DND-41 (cell line): ENCODE measurements around the gene SLFNL1.

Experiments
- ATAC-seq: fragments of 200-7000 bp; cut with Tn5 transposase; 3 replicates; pipeline ENCODE4 v1.9.1; 2021; ENCODE audit warnings: low read depth; ENCODE audit not compliant: insufficient read depth
- DNase-seq: peaks from one replicate; pipeline ENCODE4 v3.0.0-alpha.2; 2020
- H2AFZ ChIP-seq: 2 replicates; pipeline ENCODE4 v1.6.0; 2012; ENCODE audit warnings: low read depth, low read length
- H3K27ac ChIP-seq: 2 replicates; pipeline ENCODE4 v1.5.1; 2012; ENCODE audit warnings: low read length, inconsistent platforms
- H3K27me3 ChIP-seq: fragments of 200-600 bp; sonication (generic); 2 replicates; pipeline ENCODE4 v1.6.0; 2012; ENCODE audit warnings: low read length, mild to moderate bottlenecking, inconsistent platforms; ENCODE audit not compliant: insufficient read depth, poor library complexity
- H3K36me3 ChIP-seq: 2 replicates; pipeline ENCODE4 v1.5.1; 2012; ENCODE audit warnings: low read length, inconsistent platforms; ENCODE audit not compliant: insufficient read depth
- H3K4me1 ChIP-seq: 2 replicates; pipeline ENCODE4 v1.5.1; 2012; ENCODE audit warnings: mild to moderate bottlenecking, low read length; ENCODE audit not compliant: insufficient read depth
- H3K4me2 ChIP-seq: 2 replicates; pipeline ENCODE4 v1.6.0; 2012; ENCODE audit warnings: mild to moderate bottlenecking, moderate library complexity, low read length, inconsistent platforms; ENCODE audit not compliant: insufficient read depth
- H3K4me3 ChIP-seq, 2 experiments: fragments of 200-600 bp in 1 of 2; shearing (Covaris generic) in 1 of 2; 2 replicates each; pipeline ENCODE4 v1.5.1; 2012 to 2016; ENCODE audit warnings: inconsistent platforms in 2 of 2, low read length in 2 of 2, mild to moderate bottlenecking in 2 of 2, low read depth in 1 of 2, moderate library complexity in 1 of 2
- H3K79me2 ChIP-seq: 2 replicates; pipeline ENCODE4 v1.6.0; 2012; ENCODE audit warnings: low read length, inconsistent platforms; ENCODE audit not compliant: insufficient read depth
- H3K9ac ChIP-seq: 2 replicates; pipeline ENCODE4 v1.6.0; 2012; ENCODE audit warnings: low read depth, mild to moderate bottlenecking, inconsistent platforms, low read length, moderate library complexity
- H3K9me3 ChIP-seq: 2 replicates; pipeline ENCODE4 v1.5.1; 2012; ENCODE audit warnings: low read length, moderate library complexity, mild to moderate bottlenecking, inconsistent platforms; ENCODE audit not compliant: insufficient read depth, severe bottlenecking
- H4K20me1 ChIP-seq: 2 replicates; pipeline ENCODE4 v1.6.0; 2012; ENCODE audit warnings: low read length; ENCODE audit not compliant: insufficient read depth
- EZH2 ChIP-seq: IDR thresholded peaks from 3 replicates; pipeline ENCODE4 v1.6.1; 2012; ENCODE audit warnings: borderline replicate concordance, low read depth, mild to moderate bottlenecking, moderate library complexity, low read length, inconsistent platforms; ENCODE audit not compliant: severe bottlenecking
- TF ChIP-seq, protein P1 (sequence below): IDR thresholded peaks from 2 replicates; pipeline ENCODE4 v1.5.1; 2012; ENCODE audit warnings: borderline replicate concordance, low read length, moderate library complexity, mild to moderate bottlenecking; ENCODE audit not compliant: poor library complexity, severe bottlenecking; ENCODE audit errors: extremely low read depth

SLFNL1 gene

GRCh38 chr1:41017141-41018017, 4.1 kb downstream of the SLFNL1 start:
- Histone ChIP-seq H2AFZ (no peak overlapping the region), H3K36me3 (peaks cover 72% of the 10 kb centered on the region), H3K4me2 (no peak overlapping the region), H3K4me1 (no peaks in the 10 kb centered on the region), H4K20me1 (peaks cover 39% of the 10 kb centered on the region), H3K27ac (no peak overlapping the region), H3K27me3 (no peaks in the 10 kb centered on the region), H3K9ac (no peak overlapping the region), H3K79me2 (no peaks in the 10 kb centered on the region), H3K4me3 (no peak overlapping the region), H3K9me3 (no peaks in the 10 kb centered on the region)
- DNase-seq, result no peak
- no peak for ATAC-seq
- TF ChIP-seq, protein P1, sequence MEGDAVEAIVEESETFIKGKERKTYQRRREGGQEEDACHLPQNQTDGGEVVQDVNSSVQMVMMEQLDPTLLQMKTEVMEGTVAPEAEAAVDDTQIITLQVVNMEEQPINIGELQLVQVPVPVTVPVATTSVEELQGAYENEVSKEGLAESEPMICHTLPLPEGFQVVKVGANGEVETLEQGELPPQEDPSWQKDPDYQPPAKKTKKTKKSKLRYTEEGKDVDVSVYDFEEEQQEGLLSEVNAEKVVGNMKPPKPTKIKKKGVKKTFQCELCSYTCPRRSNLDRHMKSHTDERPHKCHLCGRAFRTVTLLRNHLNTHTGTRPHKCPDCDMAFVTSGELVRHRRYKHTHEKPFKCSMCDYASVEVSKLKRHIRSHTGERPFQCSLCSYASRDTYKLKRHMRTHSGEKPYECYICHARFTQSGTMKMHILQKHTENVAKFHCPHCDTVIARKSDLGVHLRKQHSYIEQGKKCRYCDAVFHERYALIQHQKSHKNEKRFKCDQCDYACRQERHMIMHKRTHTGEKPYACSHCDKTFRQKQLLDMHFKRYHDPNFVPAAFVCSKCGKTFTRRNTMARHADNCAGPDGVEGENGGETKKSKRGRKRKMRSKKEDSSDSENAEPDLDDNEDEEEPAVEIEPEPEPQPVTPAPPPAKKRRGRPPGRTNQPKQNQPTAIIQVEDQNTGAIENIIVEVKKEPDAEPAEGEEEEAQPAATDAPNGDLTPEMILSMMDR, result no peak
- TF ChIP-seq EZH2, result no peak

GRCh38 chr1:41015897-41016470, 5.5 kb downstream of the SLFNL1 start:
- no peak for ATAC-seq
- Histone ChIP-seq H3K27ac (no peak overlapping the region), H3K27me3 (no peaks in the 10 kb centered on the region), H3K9ac (no peak overlapping the region), H3K36me3 (peaks cover 86% of the 10 kb centered on the region), H3K4me1 (no peaks in the 10 kb centered on the region), H3K79me2 (no peaks in the 10 kb centered on the region), H3K4me2 (no peak overlapping the region), H2AFZ (no peak overlapping the region), H4K20me1 (peaks cover 43% of the 10 kb centered on the region), H3K4me3 (no peak overlapping the region), H3K9me3 (no peaks in the 10 kb centered on the region)
- no peak for DNase-seq
- TF ChIP-seq, protein P1, result no peak
- TF ChIP-seq EZH2, result no peak

- no peak overlapping the region for H3K4me3 ChIP-seq
- H2AFZ ChIP-seq, result no peak overlapping the region
- DNase-seq, result no peak
- no peaks in the 10 kb centered on the region for H3K9me3 ChIP-seq
- no peak for TF ChIP-seq EZH2
- TF ChIP-seq, protein P1, result no peak
- no peaks in the 10 kb centered on the region for H3K79me2 ChIP-seq
- peaks cover 92% of the 10 kb centered on the region for H3K36me3 ChIP-seq
- no peak overlapping the region for H3K4me2 ChIP-seq
- no peak for ATAC-seq
- H4K20me1 ChIP-seq, result peaks cover 45% of the 10 kb centered on the region
- H3K9ac ChIP-seq, result no peak overlapping the region
- no peaks in the 10 kb centered on the region for H3K4me1 ChIP-seq
- no peak overlapping the region for H3K27ac ChIP-seq
- H3K27me3 ChIP-seq, result no peaks in the 10 kb centered on the region
These were observed 6.1 kb downstream of the SLFNL1 start for GRCh38 chr1:41015281-41015896.
